Omental fat pad (tissue), 4 donors: Measurements from ENCODE around the gene SLC17A8. TPM values are rescaled to one million over a fixed set of nuclear protein-coding genes. Genes with fewer than 3 reads are reported as not detected.

Source experiments
- ATAC-seq: fragments of 150-250 bp; one replicate; pipeline ENCODE4 v1.9.1; 2016; ENCODE audit warnings: mild to moderate bottlenecking, moderate library complexity; ENCODE audit not compliant: low FRiP score
- DNase-seq: peaks from one replicate; pipeline ENCODE4 v3.0.0-alpha.2; 2019; ENCODE audit warnings: low spot score
- CTCF ChIP-seq, 3 donors: fragments of 450-650 bp; IDR thresholded peaks; one replicate each; pipeline ENCODE4 v1.5.1; 2016 to 2017; ENCODE audit warnings: antibody characterized with exemption in 3 of 3, mild to moderate bottlenecking in 3 of 3, moderate library complexity in 2 of 3
- total RNA-seq, 4 donors: library from RNA; depleted of rRNA; stranded (reverse); fragments of >200 nt; gene quantifications; one replicate each; pipeline ENCODE4 v1.1.0, GENCODE V29; 2016

The SLC17A8 gene
- total RNA-seq, 4 donors from 2014 or later, result not detected

GRCh38 chr12:100383586-100384558 is 27.0 kb downstream of the SLC17A8 start:
- ATAC-seq (no peak), DNase-seq (no peak)
- TF ChIP-seq CTCF (IDR thresholded peaks at IDR 0.05), result no peak

GRCh38 chr12:100384559-100384935 is 27.7 kb downstream of the SLC17A8 start:
- DNase-seq, result no peak
- no peak for TF ChIP-seq CTCF (IDR thresholded peaks at IDR 0.05)
- no peak for ATAC-seq

GRCh38 chr12:100388382-100388781 is 31.5 kb downstream of the SLC17A8 start:
- no peak for DNase-seq
- no peak for ATAC-seq
- TF ChIP-seq CTCF (IDR thresholded peaks at IDR 0.05), result no peak

GRCh38 chr12:100391856-100392255 is 35.0 kb downstream of the SLC17A8 start:
- TF ChIP-seq CTCF (IDR thresholded peaks at IDR 0.05), result no peak
- DNase-seq (no peak), ATAC-seq (no peak)

GRCh38 chr12:100393200-100393599 is 36.3 kb downstream of the SLC17A8 start:
- ATAC-seq (no peak), DNase-seq (no peak)
- no peak for TF ChIP-seq CTCF (IDR thresholded peaks at IDR 0.05)

GRCh38 chr12:100395811-100396210 is 38.9 kb downstream of the SLC17A8 start:
- ATAC-seq (no peak), DNase-seq (no peak)
- TF ChIP-seq CTCF (IDR thresholded peaks at IDR 0.05), result no peak

- DNase-seq, result no peak
- TF ChIP-seq CTCF (IDR thresholded peaks at IDR 0.05), result no peak
- ATAC-seq, result no peak
Observed at GRCh38 chr12:100398307-100398706, 41.4 kb downstream of the SLC17A8 start.
